ENCODE data around the gene VWA3A.

The VWA3A gene

DNA sequence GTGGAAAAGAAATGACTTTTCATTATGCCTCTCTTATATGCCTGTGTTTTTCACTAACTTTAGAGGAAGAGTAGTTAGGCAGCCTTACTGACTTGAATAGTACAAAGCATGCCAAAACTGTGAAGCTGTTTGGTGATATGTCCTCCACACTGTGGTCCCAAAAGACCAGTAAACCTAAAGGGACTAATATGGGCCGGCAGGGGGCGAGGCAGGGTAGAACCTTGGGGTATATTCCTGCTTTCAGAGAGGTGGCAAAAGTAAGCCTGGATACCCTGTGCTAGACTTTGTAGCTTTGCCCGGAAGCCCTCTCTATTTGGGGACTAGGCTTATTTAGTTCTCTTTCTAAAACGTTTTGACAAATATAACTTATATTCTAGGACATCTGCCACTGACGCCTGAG is 36.5 kb upstream of the VWA3A start:
- H3K27ac ChIP-seq (ENCODE audit: low read length), result no peak overlapping the region
- H3K9me3 ChIP-seq (ENCODE audit: insufficient read depth, low read length, severe bottlenecking), result no peaks in the 10 kb centered on the region
- TF ChIP-seq, protein P1, sequence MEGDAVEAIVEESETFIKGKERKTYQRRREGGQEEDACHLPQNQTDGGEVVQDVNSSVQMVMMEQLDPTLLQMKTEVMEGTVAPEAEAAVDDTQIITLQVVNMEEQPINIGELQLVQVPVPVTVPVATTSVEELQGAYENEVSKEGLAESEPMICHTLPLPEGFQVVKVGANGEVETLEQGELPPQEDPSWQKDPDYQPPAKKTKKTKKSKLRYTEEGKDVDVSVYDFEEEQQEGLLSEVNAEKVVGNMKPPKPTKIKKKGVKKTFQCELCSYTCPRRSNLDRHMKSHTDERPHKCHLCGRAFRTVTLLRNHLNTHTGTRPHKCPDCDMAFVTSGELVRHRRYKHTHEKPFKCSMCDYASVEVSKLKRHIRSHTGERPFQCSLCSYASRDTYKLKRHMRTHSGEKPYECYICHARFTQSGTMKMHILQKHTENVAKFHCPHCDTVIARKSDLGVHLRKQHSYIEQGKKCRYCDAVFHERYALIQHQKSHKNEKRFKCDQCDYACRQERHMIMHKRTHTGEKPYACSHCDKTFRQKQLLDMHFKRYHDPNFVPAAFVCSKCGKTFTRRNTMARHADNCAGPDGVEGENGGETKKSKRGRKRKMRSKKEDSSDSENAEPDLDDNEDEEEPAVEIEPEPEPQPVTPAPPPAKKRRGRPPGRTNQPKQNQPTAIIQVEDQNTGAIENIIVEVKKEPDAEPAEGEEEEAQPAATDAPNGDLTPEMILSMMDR (IDR thresholded peaks at IDR 0.05; ENCODE audit: borderline replicate concordance, extremely low read depth, low read length, poor library complexity, severe bottlenecking), result no peak
- no peak for TF ChIP-seq EZH2 (IDR thresholded peaks at IDR 0.05; ENCODE audit: borderline replicate concordance, low read depth, low read length, severe bottlenecking)
- H4K20me1 ChIP-seq (ENCODE audit: insufficient read depth, low read length), result peaks cover 3% of the 10 kb centered on the region; the same call in 1 of the 2 replicates
- H3K27me3 ChIP-seq (ENCODE audit: insufficient read depth, low read length, poor library complexity), result no peaks in the 10 kb centered on the region
- H2AFZ ChIP-seq (ENCODE audit: low read depth, low read length), result no peak overlapping the region
- no peaks in the 10 kb centered on the region for H3K79me2 ChIP-seq (ENCODE audit: insufficient read depth, low read length)
- no peaks in the 10 kb centered on the region for H3K36me3 ChIP-seq (ENCODE audit: insufficient read depth, low read length)
- H3K9ac ChIP-seq (ENCODE audit: low read depth, low read length), result no peak overlapping the region
- H3K4me1 ChIP-seq (ENCODE audit: insufficient read depth, low read length), result no peaks in the 10 kb centered on the region
- DNase-seq, result no peak
- H3K4me2 ChIP-seq (ENCODE audit: insufficient read depth, low read length), result no peak overlapping the region
- no peak overlapping the region for H3K4me3 ChIP-seq (ENCODE audit: low read depth in 1 of 2, low read length in 2 of 2)
- ATAC-seq (ENCODE audit: insufficient read depth, low read depth), result no peak

DNA sequence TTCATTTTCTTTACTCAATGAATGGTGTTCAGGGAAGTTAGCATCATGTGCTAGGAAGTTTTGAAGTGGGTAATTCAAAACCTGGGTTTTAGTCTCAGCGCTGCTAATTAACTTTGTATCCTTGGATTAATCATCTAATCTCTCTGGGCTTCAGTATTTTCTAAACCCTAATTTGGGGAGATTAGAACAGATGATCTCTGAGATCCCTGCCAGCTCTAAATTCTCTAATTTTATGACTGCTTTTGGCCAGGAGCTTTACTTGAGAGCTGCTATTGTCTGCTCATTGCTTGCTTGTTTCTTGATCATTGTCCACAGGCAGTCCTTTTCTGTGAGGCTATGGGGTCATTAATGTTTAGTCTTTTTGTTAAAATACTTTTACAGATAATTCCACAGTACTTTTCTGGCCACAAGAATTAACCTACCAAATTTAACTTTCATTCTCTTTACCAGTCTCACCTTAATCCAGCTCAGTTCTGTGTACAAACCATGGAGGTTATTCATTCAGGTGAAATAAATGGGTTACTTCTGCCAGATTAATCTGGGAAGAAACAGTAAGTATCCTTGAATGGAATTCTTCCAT is 28.4 kb upstream of the VWA3A start:
- DNase-seq, result no peak

DNA sequence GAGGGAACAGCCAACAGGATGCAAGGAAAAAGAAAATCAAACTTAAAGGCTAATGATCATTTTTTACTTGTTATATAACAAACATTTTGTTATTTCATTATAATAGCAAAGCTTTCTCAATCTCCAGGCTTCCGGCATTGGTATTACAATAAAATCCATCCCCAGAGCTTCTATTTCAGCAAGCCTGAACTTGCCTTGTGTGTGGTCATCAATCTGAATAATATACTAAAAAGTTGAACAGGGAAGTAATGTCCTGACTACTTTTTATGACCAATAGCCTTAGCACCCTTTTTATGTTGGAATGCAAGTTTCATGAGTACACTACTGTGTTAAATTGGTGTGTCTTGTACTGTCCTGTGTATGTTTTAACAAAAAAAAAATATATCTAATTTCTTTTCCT is 27.1 kb upstream of the VWA3A start:
- H3K79me2 ChIP-seq (ENCODE audit: insufficient read depth, low read length), result no peaks in the 10 kb centered on the region
- no peak for TF ChIP-seq EZH2 (IDR thresholded peaks at IDR 0.05; ENCODE audit: borderline replicate concordance, low read depth, low read length, severe bottlenecking)
- TF ChIP-seq, protein P1 (IDR thresholded peaks at IDR 0.05; ENCODE audit: borderline replicate concordance, extremely low read depth, low read length, poor library complexity, severe bottlenecking), result no peak

More for the DNA sequence above, 28.4 kb upstream of the VWA3A start:
- Histone ChIP-seq H3K27me3 (ENCODE audit: insufficient read depth, low read length, poor library complexity) (no peaks in the 10 kb centered on the region), H3K79me2 (ENCODE audit: insufficient read depth, low read length) (no peaks in the 10 kb centered on the region), H3K9me3 (ENCODE audit: insufficient read depth, low read length, severe bottlenecking) (peaks cover 13% of the 10 kb centered on the region), H3K27ac (ENCODE audit: low read length) (no peak overlapping the region), H3K4me3 (ENCODE audit: low read depth in 1 of 2, low read length in 2 of 2) (no peak overlapping the region), H3K4me2 (ENCODE audit: insufficient read depth, low read length) (no peak overlapping the region), H3K36me3 (ENCODE audit: insufficient read depth, low read length) (peaks cover 3% of the 10 kb centered on the region; the same call in 1 of the 2 replicates), H3K9ac (ENCODE audit: low read depth, low read length) (no peak overlapping the region), H2AFZ (ENCODE audit: low read depth, low read length) (no peak overlapping the region), H3K4me1 (ENCODE audit: insufficient read depth, low read length) (no peaks in the 10 kb centered on the region), H4K20me1 (ENCODE audit: insufficient read depth, low read length) (0 out of 2 replicates have a peak, but pooled peaks cover 3% of the 10 kb centered on the region)
- no peak for ATAC-seq (ENCODE audit: insufficient read depth, low read depth)
- TF ChIP-seq, protein P1 (IDR thresholded peaks at IDR 0.05; ENCODE audit: borderline replicate concordance, extremely low read depth, low read length, poor library complexity, severe bottlenecking), result no peak
- TF ChIP-seq EZH2 (IDR thresholded peaks at IDR 0.05; ENCODE audit: borderline replicate concordance, low read depth, low read length, severe bottlenecking), result no peak

More for the DNA sequence above, 27.1 kb upstream of the VWA3A start:
- H2AFZ ChIP-seq (ENCODE audit: low read depth, low read length), result no peak overlapping the region
- no peaks in the 10 kb centered on the region for H3K4me1 ChIP-seq (ENCODE audit: insufficient read depth, low read length)
- peaks cover 3% of the 10 kb centered on the region; the same call in 1 of the 2 replicates for H3K36me3 ChIP-seq (ENCODE audit: insufficient read depth, low read length)
- no peak for DNase-seq
- H3K4me3 ChIP-seq (ENCODE audit: low read depth in 1 of 2, low read length in 2 of 2), result no peak overlapping the region
- no peak for ATAC-seq (ENCODE audit: insufficient read depth, low read depth)
- H3K4me2 ChIP-seq (ENCODE audit: insufficient read depth, low read length), result no peak overlapping the region
- peaks cover 13% of the 10 kb centered on the region for H3K9me3 ChIP-seq (ENCODE audit: insufficient read depth, low read length, severe bottlenecking)
- H4K20me1 ChIP-seq (ENCODE audit: insufficient read depth, low read length), result 0 out of 2 replicates have a peak, but pooled peaks cover 3% of the 10 kb centered on the region
- no peak overlapping the region for H3K27ac ChIP-seq (ENCODE audit: low read length)
- H3K9ac ChIP-seq (ENCODE audit: low read depth, low read length), result no peak overlapping the region
- H3K27me3 ChIP-seq (ENCODE audit: insufficient read depth, low read length, poor library complexity), result no peaks in the 10 kb centered on the region

Data from DND-41 (cell line).